GM11168 (cell line): ENCODE results near the gene JPH3.

Experiments used
- in situ Hi-C: fragments of 300-500 bp; cut with MboI; formaldehyde crosslinking; loops from one replicate; pipeline ENCODE4 v1.12.0; 2022; ENCODE audit warnings: low sequenced_read_pairs; ENCODE audit not compliant: unreplicated experiment

The JPH3 gene

GRCh38 chr16:87648236-87648635 lies 45.9 kb downstream of the JPH3 start:
- in situ Hi-C loops = no loop called here

- in situ Hi-C loops = no loop called here
Observed at GRCh38 chr16:87648698-87649487, 46.6 kb downstream of the JPH3 start.

DNA sequence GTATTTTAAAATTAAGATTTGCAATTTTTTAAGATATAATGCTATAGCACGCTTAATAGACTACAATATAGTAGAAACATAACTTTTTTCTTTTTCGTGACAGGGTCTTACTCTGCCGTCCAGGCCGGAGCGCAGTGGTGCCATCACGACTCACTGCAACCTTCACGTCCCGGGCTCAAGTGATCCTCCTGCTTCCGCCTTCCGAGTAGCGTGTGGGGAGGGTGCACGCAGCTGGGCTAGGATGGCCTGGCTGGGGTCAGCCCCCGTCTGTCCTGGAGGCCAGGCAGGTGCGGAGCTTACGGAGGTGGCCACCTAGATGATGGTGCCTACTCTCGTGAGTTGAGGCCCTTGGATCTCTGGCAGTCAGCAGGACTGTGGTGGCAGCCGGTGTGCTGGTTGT lies 50.1 kb downstream of the JPH3 start:
- in situ Hi-C loops = no loop called here

- in situ Hi-C loops = no loop called here
Observed at GRCh38 chr16:87652799-87653198, 50.5 kb downstream of the JPH3 start.

DNA sequence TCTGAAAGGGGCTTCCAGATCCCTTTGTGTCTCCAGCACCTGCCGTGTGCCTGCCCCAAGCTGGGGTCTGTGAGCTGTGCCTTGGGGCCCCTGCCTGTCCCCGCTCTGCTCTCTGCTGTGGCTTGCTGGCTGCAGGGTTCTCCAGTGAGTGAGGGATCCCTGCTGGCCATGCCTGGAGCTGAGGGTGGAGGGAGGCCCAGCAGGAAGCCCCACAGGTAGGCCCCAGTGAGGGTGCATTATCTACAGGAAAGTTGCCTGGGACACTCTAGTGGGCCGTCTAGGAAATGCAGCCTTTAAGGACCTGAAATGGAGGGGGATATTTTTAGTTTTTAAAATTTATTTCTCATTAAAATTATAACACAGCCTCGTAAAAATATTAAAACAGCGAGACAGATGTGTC lies 50.9 kb downstream of the JPH3 start:
- in situ Hi-C loops = no loop called here

DNA sequence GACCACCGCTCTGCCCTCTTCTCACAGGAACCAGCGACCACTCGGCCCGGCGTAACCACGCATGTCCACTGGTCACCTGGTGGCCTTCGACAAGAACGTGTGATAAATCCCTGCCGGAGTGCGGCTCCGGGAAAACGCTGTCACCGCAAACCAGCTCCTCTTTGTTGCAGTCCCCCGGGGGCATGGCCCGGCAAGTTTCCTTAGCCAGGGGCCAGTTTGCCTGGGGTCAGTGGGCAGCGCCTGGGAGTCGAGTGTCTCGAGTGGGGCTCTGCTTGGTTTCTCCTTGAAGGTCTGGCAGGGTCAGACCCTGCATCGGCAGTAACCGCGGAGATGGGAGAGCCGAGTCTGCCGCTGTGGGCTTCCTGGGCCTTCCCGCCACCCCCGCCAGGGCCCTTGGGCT lies 52.5 kb downstream of the JPH3 start:
- in situ Hi-C loops = no loop called here

DNA sequence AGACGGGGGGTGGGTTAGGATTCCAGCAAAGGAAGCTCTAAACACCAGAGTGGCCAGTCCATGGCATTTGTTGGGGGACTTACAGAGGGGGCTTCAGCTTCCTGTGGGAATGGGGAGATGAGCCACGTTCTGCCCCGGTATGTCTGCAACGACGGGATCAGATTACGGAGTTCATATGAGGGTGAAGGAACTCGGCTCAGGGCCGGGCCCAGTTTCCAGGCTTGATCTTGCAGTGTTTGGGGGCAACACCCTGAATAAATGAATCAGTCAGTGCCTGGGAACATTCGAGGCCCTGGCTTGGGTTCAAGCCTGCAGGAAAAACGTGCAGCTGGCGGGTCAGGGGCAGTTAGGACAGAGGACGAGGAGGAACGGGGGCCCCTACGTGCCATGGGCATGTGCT lies 54.0 kb downstream of the JPH3 start:
- in situ Hi-C loops = no loop called here

- in situ Hi-C loops = no loop called here
Observed at GRCh38 chr16:87657621-87658192, 55.4 kb downstream of the JPH3 start.

DNA sequence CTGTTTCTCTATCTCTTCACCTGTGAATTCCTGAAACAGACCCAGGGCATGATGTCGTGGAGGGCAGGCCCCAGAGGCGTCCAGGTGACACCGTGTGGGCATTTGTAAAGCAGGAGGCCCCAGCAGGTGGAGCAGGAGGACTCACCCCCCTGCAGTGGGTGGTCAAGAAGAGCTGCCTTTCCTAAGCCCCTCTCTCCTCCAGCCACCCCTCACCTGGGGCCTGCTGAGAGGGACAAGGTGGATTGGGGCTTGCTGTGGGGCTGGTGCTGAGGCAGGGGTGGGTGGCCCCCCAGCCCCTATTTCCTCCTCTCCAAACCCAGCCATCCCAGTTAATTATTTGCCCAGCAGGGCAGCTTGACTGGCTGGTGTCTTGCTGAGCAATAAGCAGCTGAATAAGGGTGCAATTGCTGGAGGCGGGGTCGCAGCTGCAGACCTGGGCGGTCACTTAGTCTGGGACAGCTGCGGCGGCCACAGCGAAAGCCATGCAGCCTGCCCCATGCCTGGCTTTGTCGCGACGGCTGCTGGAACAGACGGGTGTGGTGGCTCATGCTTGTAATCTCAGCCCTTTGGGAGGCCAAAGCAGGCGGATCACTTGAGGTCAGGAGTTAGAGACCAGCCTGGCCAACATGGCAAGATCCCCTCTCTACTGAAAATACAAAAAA lies 56.4 kb downstream of the JPH3 start:
- in situ Hi-C loops = no loop called here

GRCh38 chr16:87661561-87661960 lies 59.3 kb downstream of the JPH3 start:
- in situ Hi-C loops = no loop called here

GRCh38 chr16:87662254-87663204 lies 60.2 kb downstream of the JPH3 start:
- in situ Hi-C loops = no loop called here

- in situ Hi-C loops = no loop called here
Observed at GRCh38 chr16:87664792-87665191, 62.5 kb downstream of the JPH3 start.

- in situ Hi-C loops = no loop called here
Observed at GRCh38 chr16:87665193-87665592, 62.9 kb downstream of the JPH3 start.

DNA sequence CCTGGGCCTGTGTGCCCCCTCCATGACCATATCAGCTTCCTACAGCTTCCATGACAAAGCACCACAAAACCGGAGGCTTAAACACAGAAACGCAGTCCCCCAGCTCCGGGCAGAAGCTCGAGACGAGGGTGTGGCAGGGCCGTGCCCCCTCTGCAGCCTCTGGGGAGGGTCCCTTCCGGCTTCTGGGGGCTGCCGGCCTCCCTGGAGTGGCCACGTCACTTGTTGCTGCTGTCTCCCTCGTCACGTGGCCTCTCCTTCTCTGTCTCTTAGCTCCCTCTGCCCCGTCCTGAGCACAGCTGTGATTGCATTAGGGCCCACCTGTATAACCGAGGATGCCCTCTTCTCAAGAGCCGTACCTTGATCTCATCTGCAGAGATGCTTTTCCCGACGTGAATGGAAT lies 64.6 kb downstream of the JPH3 start:
- in situ Hi-C loops = no loop called here

- in situ Hi-C loops = no loop called here
Observed at GRCh38 chr16:87667443-87667842, 65.1 kb downstream of the JPH3 start.

DNA sequence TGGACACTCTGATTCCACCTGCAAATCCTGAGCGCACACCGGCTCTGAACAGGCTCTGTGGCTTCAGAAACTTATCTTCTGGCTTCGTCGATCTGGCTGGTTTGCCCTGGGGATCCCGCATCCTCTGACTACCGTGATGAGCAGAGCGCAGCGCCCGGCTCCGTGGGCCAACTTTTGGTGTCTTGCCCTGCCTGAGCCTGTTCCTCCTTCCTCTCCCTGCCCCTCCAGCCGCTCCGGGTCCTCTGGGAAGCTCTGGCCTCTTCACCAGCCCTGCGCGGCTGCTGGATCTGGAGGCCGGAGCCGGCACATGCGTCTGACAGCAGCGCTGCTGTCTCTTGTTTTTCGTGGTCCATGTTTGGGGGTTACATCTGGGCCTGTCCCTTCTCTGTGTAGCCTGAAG lies 65.6 kb downstream of the JPH3 start:
- in situ Hi-C loops = no loop called here

DNA sequence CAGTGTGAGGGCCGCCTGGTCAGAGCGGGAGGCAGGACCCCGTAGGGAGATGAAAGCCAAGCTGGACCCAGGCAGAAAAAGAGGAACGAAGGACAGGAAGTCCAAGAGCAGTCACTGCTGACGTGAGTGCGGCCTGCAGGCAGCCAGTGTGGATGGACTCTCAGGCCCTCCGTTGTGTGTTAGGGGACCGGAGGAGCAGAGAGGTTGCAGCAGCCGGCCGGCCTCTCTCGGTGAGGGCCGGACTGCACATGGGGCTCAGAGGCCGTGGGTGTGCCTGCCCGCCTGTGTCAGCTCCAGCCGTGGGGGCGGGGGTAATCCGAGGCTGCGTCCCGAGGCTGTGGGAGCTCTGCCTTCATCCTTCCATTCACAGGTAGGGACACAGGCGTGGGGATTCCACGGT lies 67.4 kb downstream of the JPH3 start:
- in situ Hi-C loops = no loop called here

DNA sequence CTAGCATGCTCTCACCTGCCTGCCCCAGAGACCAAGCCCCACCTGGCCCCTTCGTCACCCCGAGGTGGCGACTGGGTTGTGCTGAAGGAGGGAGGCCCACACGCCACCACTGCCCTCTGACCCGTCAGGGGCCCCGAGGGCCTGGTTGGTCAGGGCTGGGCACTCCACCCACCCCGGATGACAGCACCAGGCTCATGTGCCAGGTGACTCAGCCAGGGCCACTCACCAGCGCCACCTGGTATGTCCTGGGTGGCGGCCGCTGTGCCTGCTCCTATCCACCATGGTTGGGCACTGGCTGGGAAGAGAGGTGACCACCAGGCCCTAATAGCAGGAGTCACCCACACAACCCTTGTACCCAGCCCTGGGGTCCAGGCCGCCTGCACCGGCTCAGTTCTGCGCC lies 68.9 kb downstream of the JPH3 start:
- in situ Hi-C loops = no loop called here

GRCh38 chr16:87671715-87672270 lies 69.5 kb downstream of the JPH3 start:
- in situ Hi-C loops = no loop called here

- in situ Hi-C loops = no loop called here
Observed at GRCh38 chr16:87674419-87674818, 72.1 kb downstream of the JPH3 start.
